ENCODE data around the gene GNAI1.

DNA sequence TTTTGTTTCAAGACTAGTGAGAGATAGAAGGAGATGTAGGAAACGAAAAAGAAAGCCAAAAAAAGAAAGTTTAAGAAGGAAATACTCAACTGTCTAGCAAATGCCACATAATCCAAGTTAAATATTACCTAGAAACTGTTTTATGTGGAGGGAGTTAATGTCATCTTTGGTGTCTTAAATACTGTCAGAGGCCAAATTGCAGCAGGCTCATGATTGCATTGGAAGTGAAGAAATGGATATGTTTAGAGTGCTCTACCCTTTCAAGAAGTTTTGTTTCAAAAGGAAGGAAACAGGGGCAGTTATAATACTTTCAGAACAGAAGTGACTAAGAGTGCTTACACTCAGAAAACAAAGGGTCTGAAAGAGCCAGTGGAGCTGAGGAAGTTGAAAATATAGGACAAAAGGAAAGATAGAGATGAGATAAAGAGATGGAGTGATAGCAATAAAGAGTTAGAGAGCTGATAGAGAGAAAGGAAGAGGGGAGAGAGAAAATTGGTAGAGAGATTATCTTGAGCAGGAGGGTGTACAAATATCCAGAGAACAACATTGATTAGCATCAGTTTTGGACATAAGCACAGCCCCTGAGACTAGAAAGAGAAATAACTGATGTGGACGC, 28.0 kb upstream of the GNAI1 start:
- TF ChIP-seq, protein P1, sequence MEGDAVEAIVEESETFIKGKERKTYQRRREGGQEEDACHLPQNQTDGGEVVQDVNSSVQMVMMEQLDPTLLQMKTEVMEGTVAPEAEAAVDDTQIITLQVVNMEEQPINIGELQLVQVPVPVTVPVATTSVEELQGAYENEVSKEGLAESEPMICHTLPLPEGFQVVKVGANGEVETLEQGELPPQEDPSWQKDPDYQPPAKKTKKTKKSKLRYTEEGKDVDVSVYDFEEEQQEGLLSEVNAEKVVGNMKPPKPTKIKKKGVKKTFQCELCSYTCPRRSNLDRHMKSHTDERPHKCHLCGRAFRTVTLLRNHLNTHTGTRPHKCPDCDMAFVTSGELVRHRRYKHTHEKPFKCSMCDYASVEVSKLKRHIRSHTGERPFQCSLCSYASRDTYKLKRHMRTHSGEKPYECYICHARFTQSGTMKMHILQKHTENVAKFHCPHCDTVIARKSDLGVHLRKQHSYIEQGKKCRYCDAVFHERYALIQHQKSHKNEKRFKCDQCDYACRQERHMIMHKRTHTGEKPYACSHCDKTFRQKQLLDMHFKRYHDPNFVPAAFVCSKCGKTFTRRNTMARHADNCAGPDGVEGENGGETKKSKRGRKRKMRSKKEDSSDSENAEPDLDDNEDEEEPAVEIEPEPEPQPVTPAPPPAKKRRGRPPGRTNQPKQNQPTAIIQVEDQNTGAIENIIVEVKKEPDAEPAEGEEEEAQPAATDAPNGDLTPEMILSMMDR (conservative IDR thresholded peaks at IDR 0.05; ENCODE audit: low read depth, low read length): no peak
- no peak for TF ChIP-seq EZH2 (IDR thresholded peaks at IDR 0.05; ENCODE audit: borderline replicate concordance, low read depth, low read length, poor library complexity, severe bottlenecking)

Data from A673 (cell line).